Stimulated activated CD4-positive, alpha-beta T cell treated with anti-CD3 and anti-CD28 coated beads, TNF-alpha, amount 100 ng/mL, for 48 hours (primary cell): ENCODE measurements around the gene TK2.
"Not testable (repeated sequence)": the region's sequence is repeated elsewhere in the genome, so short reads cannot be mapped to it uniquely, and the experiment has no call there.

Experiments used
- DNase-seq, 3 donors: peaks; one replicate each; pipeline ENCODE4 v3.0.0-alpha.2; 2020; ENCODE audit warnings: low read depth in 3 of 3

The TK2 gene

GRCh38 chr16:66503030-66503429 is 46.9 kb downstream of the TK2 start:
- no peak for DNase-seq

- DNase-seq = no peak
Observed at GRCh38 chr16:66502020-66502913, 47.7 kb downstream of the TK2 start.

- DNase-seq = not testable (repeated sequence)
Observed at GRCh38 chr16:66501563-66501962, 48.4 kb downstream of the TK2 start.

GRCh38 chr16:66497921-66498320 is 52.0 kb downstream of the TK2 start:
- not testable (repeated sequence) for DNase-seq

GRCh38 chr16:66496226-66496625 is 53.7 kb downstream of the TK2 start:
- DNase-seq = not testable (repeated sequence)

- no peak for DNase-seq
Observed at GRCh38 chr16:66495440-66495839, 54.5 kb downstream of the TK2 start.

- no peak for DNase-seq
Observed at GRCh38 chr16:66494916-66495315, 55.0 kb downstream of the TK2 start.

- no peak for DNase-seq
Observed at GRCh38 chr16:66493490-66494401, 56.2 kb downstream of the TK2 start.

GRCh38 chr16:66491716-66492064 is 58.2 kb downstream of the TK2 start:
- no peak for DNase-seq

GRCh38 chr16:66490774-66491715 is 58.9 kb downstream of the TK2 start:
- DNase-seq = no peak

GRCh38 chr16:66489818-66490217 is 60.1 kb downstream of the TK2 start:
- DNase-seq = no peak

GRCh38 chr16:66489385-66489784 is 60.5 kb downstream of the TK2 start:
- no peak for DNase-seq

- no peak for DNase-seq
Observed at GRCh38 chr16:66488505-66488904, 61.4 kb downstream of the TK2 start.

- no peak for DNase-seq
Observed at GRCh38 chr16:66487580-66488275, 62.2 kb downstream of the TK2 start.

GRCh38 chr16:66486773-66487579 is 62.9 kb downstream of the TK2 start:
- DNase-seq = no peak

- DNase-seq = no peak
Observed at GRCh38 chr16:66486199-66486772, 63.6 kb downstream of the TK2 start.

- no peak for DNase-seq
Observed at GRCh38 chr16:66485376-66485775, 64.5 kb downstream of the TK2 start.

GRCh38 chr16:66484453-66485213 is 65.3 kb downstream of the TK2 start:
- DNase-seq = no peak
